PC-3 (cell line): ENCODE measurements around the gene PUDP. TPM values are rescaled to one million over a fixed set of nuclear protein-coding genes. Genes with fewer than 3 reads are reported as not detected.

Experiments used
- ATAC-seq: fragments of 200-7000 bp; cut with Tn5 transposase; 2 replicates; pipeline ENCODE4 v1.9.1; 2020; ENCODE audit warnings: mild to moderate bottlenecking, moderate library complexity
- BruUV-seq: library from RNA; stranded (reverse); fragments of 400-500 nt; replicated peaks from 2 replicates; lab custom pipeline; 2021; lab: Mats Ljungman, UMichigan
- CTCF ChIA-PET: fragments of 300-600 bp; sonication (Branson Sonifier 250); formaldehyde crosslinking; loops from one replicate; lab custom pipeline; 2022; ENCODE audit warnings: antibody characterized with exemption; lab: Charles Lee
- POLR2A ChIA-PET: fragments of 300-600 bp; sonication (Branson Sonifier 250); formaldehyde crosslinking; loops from one replicate; lab custom pipeline; 2022; ENCODE audit warnings: antibody characterized with exemption; ENCODE audit not compliant: unreplicated experiment; lab: Charles Lee
- DNase-seq: peaks from one replicate; pipeline ENCODE4 v3.0.0-alpha.2; 2015
- H2AFZ ChIP-seq: fragments of 300-600 bp; sonication (generic); 2 replicates; pipeline ENCODE4 v1.6.0; 2016; ENCODE audit warnings: antibody characterized with exemption, low read length
- H3F3A ChIP-seq: fragments of 300-600 bp; sonication (generic); one replicate; pipeline ENCODE4 v1.6.0; 2017; ENCODE audit warnings: antibody characterized with exemption, low read length, control low read depth, mild to moderate bottlenecking; ENCODE audit not compliant: unreplicated experiment
- H3K27ac ChIP-seq: fragments of 300-600 bp; sonication (generic); 2 replicates; pipeline ENCODE4 v1.5.1; 2016; ENCODE audit warnings: mild to moderate bottlenecking, low read length
- H3K27me3 ChIP-seq: fragments of 300-600 bp; sonication (generic); 2 replicates; pipeline ENCODE4 v1.6.1; 2016; ENCODE audit warnings: low read length, mixed read lengths
- H3K36me3 ChIP-seq: fragments of 300-600 bp; sonication (generic); 2 replicates; pipeline ENCODE4 v1.6.1; 2016; ENCODE audit warnings: low read depth, mixed run types, low read length, mixed read lengths
- H3K4me1 ChIP-seq: fragments of 300-600 bp; sonication (generic); 2 replicates; pipeline ENCODE4 v1.5.1; 2016; ENCODE audit warnings: low read length; ENCODE audit not compliant: insufficient read depth
- H3K4me2 ChIP-seq: fragments of 300-600 bp; sonication (generic); 2 replicates; pipeline ENCODE4 v1.6.0; 2016; ENCODE audit warnings: low read length
- H3K4me3 ChIP-seq: fragments of 300-600 bp; sonication (generic); 2 replicates; pipeline ENCODE4 v1.5.1; 2016; ENCODE audit warnings: mild to moderate bottlenecking, low read length, mixed read lengths
- H3K79me2 ChIP-seq: fragments of 300-600 bp; sonication (generic); 2 replicates; pipeline ENCODE4 v1.6.1; 2017; ENCODE audit warnings: low read length, mixed read lengths
- H3K9ac ChIP-seq: fragments of 300-600 bp; sonication (generic); 2 replicates; pipeline ENCODE4 v1.6.0; 2016; ENCODE audit warnings: mild to moderate bottlenecking, low read length
- H3K9me2 ChIP-seq: fragments of 300-600 bp; sonication (generic); replicated peaks from 2 replicates; pipeline ENCODE4 v1.6.1; 2016; ENCODE audit warnings: mixed run types, low read length, mixed read lengths
- H3K9me3 ChIP-seq: fragments of 300-600 bp; sonication (generic); 2 replicates; pipeline ENCODE4 v1.6.1; 2016; ENCODE audit warnings: low read length, mixed read lengths
- H4K20me1 ChIP-seq: fragments of 300-600 bp; sonication (generic); 2 replicates; pipeline ENCODE4 v1.6.1; 2016; ENCODE audit warnings: low read length, mixed read lengths
- EZH2 ChIP-seq: fragments of 300-600 bp; sonication (generic); IDR thresholded peaks from one replicate; pipeline ENCODE4 v1.6.1; 2017; ENCODE audit warnings: antibody characterized with exemption, mild to moderate bottlenecking, low read length; ENCODE audit not compliant: unreplicated experiment
- EZH2phosphoT487 ChIP-seq: fragments of 300-600 bp; sonication (generic); IDR thresholded peaks from 2 replicates; pipeline ENCODE4 v1.6.1; 2018; ENCODE audit warnings: mild to moderate bottlenecking, antibody characterized with exemption, low read length, borderline replicate concordance
- intact Hi-C: fragments of 100-400 bp; cut with micrococcal nuclease; formaldehyde crosslinking; loops from 2 replicates; pipeline ENCODE4 v1.9.0; 2023
- total RNA-seq: library from RNA; depleted of rRNA; stranded (reverse); fragments of >200 nt; gene quantifications from 2 replicates; pipeline ENCODE4 v1.2.3, GENCODE V29; 2014
- TF ChIP-seq, protein P1 (sequence below): fragments of 300-600 bp; sonication (generic); conservative IDR thresholded peaks from 2 replicates; pipeline ENCODE4 v1.5.1; 2017; ENCODE audit warnings: antibody characterized with exemption, low read depth, mild to moderate bottlenecking, low read length

PUDP gene
- total RNA-seq, 1 experiment from 2014 or later, result 7.6 TPM

GRCh38 chrX:7192871-7193270, 44.9 kb upstream of the PUDP start:
- DNase-seq (no peak), ATAC-seq (no peak)
- Histone ChIP-seq H3K4me2 (no peak overlapping the region), H3K79me2 (no peaks in the 10 kb centered on the region), H4K20me1 (no peaks in the 10 kb centered on the region), H3K4me3 (no peak overlapping the region), H2AFZ (no peak overlapping the region), H3K9ac (no peak overlapping the region), H3K36me3 (no peaks in the 10 kb centered on the region), H3K27ac (no peak overlapping the region), H3K27me3 (no peaks in the 10 kb centered on the region), H3K9me2 (no peaks in the 10 kb centered on the region), H3F3A (no peaks in the 10 kb centered on the region), H3K4me1 (no peaks in the 10 kb centered on the region), H3K9me3 (no peaks in the 10 kb centered on the region)
- TF ChIP-seq EZH2, result no peak
- TF ChIP-seq, protein P1, sequence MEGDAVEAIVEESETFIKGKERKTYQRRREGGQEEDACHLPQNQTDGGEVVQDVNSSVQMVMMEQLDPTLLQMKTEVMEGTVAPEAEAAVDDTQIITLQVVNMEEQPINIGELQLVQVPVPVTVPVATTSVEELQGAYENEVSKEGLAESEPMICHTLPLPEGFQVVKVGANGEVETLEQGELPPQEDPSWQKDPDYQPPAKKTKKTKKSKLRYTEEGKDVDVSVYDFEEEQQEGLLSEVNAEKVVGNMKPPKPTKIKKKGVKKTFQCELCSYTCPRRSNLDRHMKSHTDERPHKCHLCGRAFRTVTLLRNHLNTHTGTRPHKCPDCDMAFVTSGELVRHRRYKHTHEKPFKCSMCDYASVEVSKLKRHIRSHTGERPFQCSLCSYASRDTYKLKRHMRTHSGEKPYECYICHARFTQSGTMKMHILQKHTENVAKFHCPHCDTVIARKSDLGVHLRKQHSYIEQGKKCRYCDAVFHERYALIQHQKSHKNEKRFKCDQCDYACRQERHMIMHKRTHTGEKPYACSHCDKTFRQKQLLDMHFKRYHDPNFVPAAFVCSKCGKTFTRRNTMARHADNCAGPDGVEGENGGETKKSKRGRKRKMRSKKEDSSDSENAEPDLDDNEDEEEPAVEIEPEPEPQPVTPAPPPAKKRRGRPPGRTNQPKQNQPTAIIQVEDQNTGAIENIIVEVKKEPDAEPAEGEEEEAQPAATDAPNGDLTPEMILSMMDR, result no peak
- no peak for TF ChIP-seq EZH2phosphoT487
- intact Hi-C loops, result loop anchor here (10.0 kb wide), 1 partner anchor 392 kb away; no protein-coding TSS in a partner anchor
- POLR2A ChIA-PET, result no interaction called here
- no TSS peak for BruUV-seq
- CTCF ChIA-PET, result no interaction called here

- intact Hi-C loops, result loop anchor here (10.0 kb wide), 1 partner anchor 393 kb away; no protein-coding TSS in a partner anchor
- H3K4me3 ChIP-seq, result no peak overlapping the region
- POLR2A ChIA-PET, result no interaction called here
- CTCF ChIA-PET, result interaction anchor here (0.6 kb wide), 1 partner anchor 413 kb away, joined by 3 read pairs; no protein-coding TSS in a partner anchor
- H3F3A ChIP-seq, result no peaks in the 10 kb centered on the region
- H3K4me2 ChIP-seq, result no peak overlapping the region
- DNase-seq, result peak; percentile 21
- no peaks in the 10 kb centered on the region for H3K79me2 ChIP-seq
- no peak overlapping the region for H3K9ac ChIP-seq
- no peak overlapping the region for H2AFZ ChIP-seq
- TF ChIP-seq EZH2phosphoT487 (no peak), EZH2 (no peak)
- TF ChIP-seq, protein P1, result peak; percentile 68
- no peaks in the 10 kb centered on the region for H3K9me2 ChIP-seq
- H4K20me1 ChIP-seq, result no peaks in the 10 kb centered on the region
- no peaks in the 10 kb centered on the region for H3K27me3 ChIP-seq
- H3K27ac ChIP-seq, result no peak overlapping the region
- no peaks in the 10 kb centered on the region for H3K36me3 ChIP-seq
- H3K4me1 ChIP-seq, result no peaks in the 10 kb centered on the region
- BruUV-seq, result no TSS peak
- peak; percentile 61 for ATAC-seq
- H3K9me3 ChIP-seq, result no peaks in the 10 kb centered on the region
These were observed 43.7 kb upstream of the PUDP start for GRCh38 chrX:7191681-7192110.

DNA sequence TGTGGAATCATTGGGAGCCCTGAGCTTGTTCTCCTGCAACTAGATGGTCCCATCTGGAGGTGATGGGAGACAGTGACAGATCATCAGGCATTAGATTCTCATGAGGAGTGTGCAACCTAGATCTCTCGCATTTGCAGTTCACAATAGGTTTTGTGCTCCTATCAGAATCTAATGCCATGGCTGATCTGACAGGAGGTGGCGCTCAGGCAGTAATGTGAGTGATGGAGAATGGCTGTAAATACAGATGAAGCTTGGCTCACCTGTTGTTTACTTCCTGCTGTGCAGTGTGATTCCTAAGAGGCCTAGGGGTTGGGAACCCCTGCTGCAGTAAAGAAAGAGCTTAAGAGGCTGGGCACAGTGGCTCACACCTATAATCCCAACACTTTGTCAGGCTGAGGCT, 42.2 kb upstream of the PUDP start:
- Histone ChIP-seq H3K9me3 (no peaks in the 10 kb centered on the region), H3K27me3 (no peaks in the 10 kb centered on the region), H4K20me1 (no peaks in the 10 kb centered on the region), H3K4me3 (no peak overlapping the region), H3K4me1 (no peaks in the 10 kb centered on the region), H3F3A (no peaks in the 10 kb centered on the region), H3K9me2 (no peaks in the 10 kb centered on the region), H3K27ac (no peak overlapping the region), H3K79me2 (no peaks in the 10 kb centered on the region), H2AFZ (no peak overlapping the region), H3K36me3 (no peaks in the 10 kb centered on the region), H3K9ac (no peak overlapping the region), H3K4me2 (no peak overlapping the region)
- TF ChIP-seq EZH2phosphoT487 (no peak), EZH2 (no peak)
- TF ChIP-seq, protein P1, result no peak; the same call in 1 of the 2 replicates
- ATAC-seq (no peak), DNase-seq (peak; percentile 6)
- no TSS peak for BruUV-seq
- ChIA-PET POLR2A (no interaction called here), CTCF (no interaction called here)
- intact Hi-C loops, result loop anchor here (10.0 kb wide), 1 partner anchor 395 kb away; no protein-coding TSS in a partner anchor
